GM23248 (cell line): ENCODE measurements around the gene ATP9A.

Experiments used
- EZH2 ChIP-seq: fragments of 200-600 bp; sonication (generic); IDR thresholded peaks from 2 replicates; pipeline ENCODE4 v1.6.1; 2018; ENCODE audit warnings: antibody characterized with exemption, mild to moderate bottlenecking; ENCODE audit not compliant: insufficient read depth, poor library complexity, severe bottlenecking
- EZH2phosphoT487 ChIP-seq: fragments of 200-600 bp; sonication (generic); IDR thresholded peaks from 2 replicates; pipeline ENCODE4 v1.6.1; 2018; ENCODE audit warnings: antibody characterized with exemption, moderate library complexity, mild to moderate bottlenecking, low read depth; ENCODE audit not compliant: insufficient read depth

- no peak for TF ChIP-seq EZH2
- TF ChIP-seq EZH2phosphoT487, result no peak
Measured at GRCh38 chr20:51560042-51560441, 208.1 kb downstream of the ATP9A start.
